SH-SY5Y (cell line): ENCODE measurements around the gene IDI1.

Experiments used
- GATA2 ChIP-seq: IDR thresholded peaks from 2 replicates; pipeline ENCODE4 v1.6.1; 2011; ENCODE audit warnings: mild to moderate bottlenecking, low read depth, low read length
- GATA3 ChIP-seq: IDR thresholded peaks from 2 replicates; pipeline ENCODE4 v1.6.1; 2011; ENCODE audit warnings: low read depth, mild to moderate bottlenecking, low read length, moderate library complexity

IDI1 gene

GRCh38 chr10:1024103-1024502 lies 24.8 kb downstream of the IDI1 start:
- TF ChIP-seq GATA2 (no peak), GATA3 (no peak)

DNA sequence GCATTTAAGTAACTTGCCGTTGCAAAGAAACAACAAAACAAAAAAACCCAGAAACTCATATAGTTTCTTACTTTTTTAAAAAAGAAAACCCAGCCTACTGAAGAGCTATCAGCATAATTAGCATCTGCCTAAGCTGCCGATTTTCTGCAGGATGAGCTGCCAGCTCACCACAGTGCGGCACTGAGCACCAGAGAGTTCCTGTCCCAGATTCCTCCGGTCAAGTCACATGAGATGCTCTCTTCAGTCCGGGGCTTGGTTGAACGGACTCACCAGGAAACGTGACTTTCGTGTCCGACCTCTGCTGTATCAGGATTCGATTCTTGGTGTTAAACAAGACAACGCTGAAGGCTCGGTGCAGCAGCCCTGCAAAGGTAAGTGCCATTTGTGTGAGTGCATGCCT lies 26.5 kb downstream of the IDI1 start:
- TF ChIP-seq GATA2 (no peak), GATA3 (no peak)

- no peak for TF ChIP-seq GATA2
- no peak for TF ChIP-seq GATA3
Observed at GRCh38 chr10:1020958-1021357, 28.0 kb downstream of the IDI1 start.

DNA sequence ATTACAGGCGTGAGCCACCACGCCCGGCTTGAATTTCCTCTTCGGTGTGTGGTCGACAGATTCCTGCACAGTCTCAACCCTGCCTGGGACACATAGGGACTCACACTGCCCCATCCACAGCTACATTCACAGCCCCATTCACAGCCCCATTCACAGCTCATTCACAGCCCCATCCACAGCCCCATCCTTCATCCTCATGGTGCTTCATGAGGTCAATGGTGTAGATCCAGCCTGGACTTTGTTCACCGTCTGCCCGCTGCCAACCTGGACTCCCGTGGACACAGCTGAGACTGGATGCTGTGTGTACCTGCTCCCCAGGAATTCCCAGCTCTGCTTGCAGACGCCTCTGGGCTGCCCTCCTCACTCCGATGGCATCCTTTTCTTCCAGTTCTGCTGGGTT lies 28.5 kb downstream of the IDI1 start:
- no peak for TF ChIP-seq GATA3
- TF ChIP-seq GATA2: no peak

- TF ChIP-seq GATA2: no peak
- TF ChIP-seq GATA3: no peak
Observed at GRCh38 chr10:1019362-1019761, 29.6 kb downstream of the IDI1 start.

DNA sequence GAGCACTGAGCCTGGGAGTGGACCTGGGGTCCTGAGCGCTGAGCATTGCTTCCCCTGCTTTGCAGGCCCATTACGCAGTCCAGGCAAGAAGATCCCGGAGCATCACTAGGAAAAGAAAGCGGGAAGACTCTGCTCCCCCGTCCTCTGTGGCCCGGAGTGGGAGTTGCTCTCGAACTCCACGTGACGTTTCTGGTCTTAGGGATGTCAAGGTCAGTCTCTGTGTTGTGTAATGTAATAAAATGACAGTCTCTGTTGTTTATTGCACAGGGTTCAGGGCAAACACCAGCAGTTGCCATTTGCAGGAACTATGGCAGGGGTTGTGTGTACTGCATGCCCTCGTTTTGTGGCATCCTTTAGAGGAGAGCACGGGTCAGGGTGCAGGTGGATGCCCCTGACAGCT lies 33.2 kb downstream of the IDI1 start:
- no peak for TF ChIP-seq GATA2
- TF ChIP-seq GATA3: no peak

DNA sequence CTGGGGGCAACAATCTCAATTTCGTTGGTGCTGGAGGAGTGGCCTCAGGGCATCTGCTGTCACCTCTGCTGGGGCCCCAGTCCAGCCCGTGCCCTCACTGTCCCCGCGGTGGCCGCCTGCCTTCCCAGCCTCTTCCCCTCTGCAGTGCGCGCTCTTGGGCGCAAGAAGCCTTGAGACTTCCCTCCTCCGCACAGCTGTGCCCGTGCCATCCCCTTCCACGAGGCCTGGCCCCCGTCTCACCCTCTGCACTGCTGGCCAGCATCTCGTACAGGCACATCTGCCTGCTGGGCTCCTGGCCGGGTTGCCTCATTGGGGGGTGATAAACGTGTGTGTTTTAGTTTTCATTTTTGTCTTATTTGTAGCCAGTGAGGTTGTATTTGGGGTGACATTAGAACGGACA lies 37.2 kb downstream of the IDI1 start:
- TF ChIP-seq GATA3: no peak
- no peak for TF ChIP-seq GATA2

DNA sequence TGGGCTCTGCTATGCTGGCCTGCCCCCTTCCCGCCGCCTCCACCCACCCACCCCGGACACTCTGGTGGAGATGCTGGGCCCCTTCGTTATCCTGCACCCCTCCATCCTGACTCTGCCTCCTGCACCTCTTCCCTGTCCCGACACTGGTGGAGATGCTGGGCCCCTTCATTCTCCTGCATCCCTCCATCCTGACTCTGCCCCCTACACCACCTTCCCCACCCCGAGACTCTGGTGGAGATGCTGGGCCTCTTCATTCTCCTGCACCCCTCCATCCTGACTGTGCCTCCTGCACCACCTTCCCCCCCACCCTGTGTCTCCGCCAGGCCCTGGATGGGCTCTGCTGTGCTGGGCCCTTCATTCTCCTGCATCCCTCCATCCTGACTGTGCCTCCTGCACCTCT lies 38.2 kb downstream of the IDI1 start:
- TF ChIP-seq GATA2: no peak
- no peak for TF ChIP-seq GATA3

DNA sequence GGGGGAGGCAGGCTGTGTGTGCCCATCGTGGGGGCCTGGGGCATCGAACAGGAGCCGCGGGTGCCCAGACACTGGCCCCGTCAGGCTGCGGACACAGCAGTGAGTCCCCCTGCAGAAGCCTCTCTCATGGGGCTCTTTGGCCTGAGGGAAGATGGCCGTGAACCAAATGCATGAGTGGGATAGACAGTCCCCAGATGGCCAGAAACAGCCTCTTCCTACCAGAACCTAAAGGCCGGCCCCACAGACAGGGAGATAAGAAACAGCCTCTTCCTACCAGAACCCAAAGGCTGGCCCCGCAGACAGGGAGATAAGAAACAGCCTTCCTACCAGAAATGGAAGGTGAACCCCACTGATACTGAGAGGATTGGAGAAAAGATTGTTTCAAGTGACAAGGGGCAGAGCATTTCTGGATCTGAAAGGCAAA lies 39.8 kb downstream of the IDI1 start:
- TF ChIP-seq GATA2 (peak; percentile 95), GATA3 (peak; percentile 63)

GRCh38 chr10:1007583-1007982 lies 41.3 kb downstream of the IDI1 start:
- no peak for TF ChIP-seq GATA3
- TF ChIP-seq GATA2: no peak

- no peak for TF ChIP-seq GATA3
- TF ChIP-seq GATA2: no peak
Observed at GRCh38 chr10:1006573-1006972, 42.3 kb downstream of the IDI1 start.

GRCh38 chr10:1003884-1004670 lies 44.8 kb downstream of the IDI1 start:
- TF ChIP-seq GATA3 (no peak), GATA2 (no peak)

DNA sequence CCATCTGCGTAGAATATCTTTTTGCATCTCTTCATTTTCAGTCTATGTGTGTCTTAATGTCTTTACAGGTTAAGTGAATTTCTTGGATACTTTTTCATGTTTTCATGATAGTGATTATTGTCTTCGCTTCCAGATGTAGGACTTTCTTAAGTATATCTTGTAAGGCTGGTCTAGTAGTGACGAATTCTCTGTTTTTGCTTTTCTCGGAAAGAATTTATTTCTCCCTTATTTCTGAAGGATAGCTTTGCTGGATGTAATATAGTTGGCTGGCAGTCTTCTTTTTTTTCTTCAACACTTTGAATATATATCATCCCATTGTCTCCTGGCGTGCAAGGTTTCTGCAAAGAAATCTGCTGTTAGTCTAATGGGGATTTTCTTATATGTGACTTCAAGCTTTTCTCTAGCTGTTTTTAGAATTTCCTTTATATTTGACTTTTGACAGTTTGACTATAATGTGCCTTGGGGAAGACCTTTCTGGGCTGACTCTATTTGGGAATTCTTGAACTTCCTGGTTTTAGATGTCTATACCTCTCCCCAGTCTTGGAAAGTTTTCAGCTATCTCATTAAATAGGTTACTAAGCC lies 46.4 kb downstream of the IDI1 start:
- no peak for TF ChIP-seq GATA3
- TF ChIP-seq GATA2: no peak

- TF ChIP-seq GATA2 (no peak), GATA3 (no peak)
Observed at GRCh38 chr10:997266-998022, 51.5 kb downstream of the IDI1 start.

DNA sequence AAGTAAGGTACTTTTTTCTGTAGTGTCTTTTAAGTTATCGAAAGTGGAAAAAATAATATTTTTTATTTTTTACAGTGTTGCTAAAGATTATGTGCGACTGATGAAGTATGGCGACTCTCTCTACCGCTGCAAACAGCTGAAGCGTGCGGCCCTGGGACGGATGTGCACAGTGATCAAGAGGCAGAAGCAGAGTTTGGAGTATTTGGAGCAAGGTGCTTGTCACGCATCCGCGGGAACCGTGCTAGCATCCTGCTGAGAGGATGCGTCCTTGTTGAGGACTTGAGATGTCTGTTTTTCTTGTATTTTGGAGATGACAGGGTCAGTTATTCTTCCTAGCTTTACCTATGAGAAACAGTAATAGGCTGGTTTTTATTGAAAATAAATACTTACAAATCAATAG lies 52.9 kb downstream of the IDI1 start:
- no peak for TF ChIP-seq GATA2
- TF ChIP-seq GATA3: no peak
